A549 (cell line): ENCODE results near the gene CNOT2. TPM values are rescaled to one million over a fixed set of nuclear protein-coding genes. Genes with fewer than 3 reads are reported as not detected.

Experiments used
- ATAC-seq, 2 experiments: fragments of 200-7000 bp in 1 of 2; fragments of >200 bp in 1 of 2; cut with Nextera tagmentation in 1 of 2; cut with Tn5 transposase in 1 of 2; 3 replicates each; pipeline versions ENCODE4 v1.8.0 to v1.9.1; 2018 to 2020; ENCODE audit warnings: mild to moderate bottlenecking in 1 of 2, moderate library complexity in 1 of 2
- CTCF ChIA-PET: fragments of 300-600 bp; sonication (Branson Sonifier 250); formaldehyde crosslinking; extraction: SDS; loops from one replicate; lab custom pipeline; 2021; ENCODE audit warnings: antibody characterized with exemption, inconsistent platforms; lab: Yijun Ruan, JAX
- POLR2A ChIA-PET: fragments of 350-600 bp; formaldehyde crosslinking; extraction: SDS; loops from one replicate; lab custom pipeline; 2021; ENCODE audit warnings: antibody characterized with exemption, inconsistent platforms; lab: Yijun Ruan, JAX
- DNase-seq, 2 experiments: peaks; one replicate each; pipeline versions ENCODE4 v3.0.0 to v3.0.0-alpha.2; 2011 to 2016; ENCODE audit warnings: low read depth in 1 of 2, low spot score in 1 of 2
- FAIRE-seq: peaks from 2 replicates; lab custom pipeline; 2011; peaks lifted over from hg19 to GRCh38; lab: Jason Lieb, UNC
- H3K27ac ChIP-seq, 2 experiments: fragments of >200 bp; sonication (Bioruptor Twin); formaldehyde crosslinking; 3 replicates each; pipeline ENCODE4 v1.5.1; 2016 to 2017
- H3K4me1 ChIP-seq: fragments of >200 bp; sonication (Bioruptor Twin); formaldehyde crosslinking; 3 replicates; pipeline ENCODE4 v1.6.1; 2016
- H3K4me2 ChIP-seq: fragments of >200 bp; sonication (Bioruptor Twin); formaldehyde crosslinking; 3 replicates; pipeline ENCODE4 v1.6.1; 2016
- H3K4me3 ChIP-seq: fragments of >200 bp; sonication (Bioruptor Twin); formaldehyde crosslinking; 3 replicates; pipeline ENCODE4 v1.5.1; 2016
- H3K9me3 ChIP-seq: fragments of >200 bp; sonication (Bioruptor Twin); formaldehyde crosslinking; 3 replicates; pipeline ENCODE4 v1.6.1; 2016
- BCL3 ChIP-seq: fragments of >200 bp; sonication (Bioruptor Twin); formaldehyde crosslinking; IDR thresholded peaks from 3 replicates; pipeline ENCODE4 v1.6.1; 2016
- CEBPB ChIP-seq, 2 experiments: fragments of >200 bp in 1 of 2; sonication (Bioruptor Twin) in 1 of 2; formaldehyde crosslinking in 1 of 2; IDR thresholded peaks; 2 replicates each; pipeline ENCODE4 v1.6.1; 2012 to 2016
- CHD4 ChIP-seq: fragments of 200-600 bp; sonication (generic); IDR thresholded peaks from 2 replicates; pipeline ENCODE4 v1.6.1; 2016; ENCODE audit warnings: antibody characterized with exemption, mild to moderate bottlenecking, borderline replicate concordance
- CTCF ChIP-seq: fragments of >200 bp; sonication (Bioruptor Twin); formaldehyde crosslinking; IDR thresholded peaks from 3 replicates; pipeline ENCODE4 v1.5.1; 2016
- E2F6 ChIP-seq: IDR thresholded peaks from 2 replicates; pipeline ENCODE4 v1.6.1; 2012; ENCODE audit warnings: low read depth, borderline replicate concordance
- EHF ChIP-seq: fragments of 250-450 bp; sonication (Bioruptor Pico); IDR thresholded peaks from 2 replicates; pipeline ENCODE4 v1.5.0; 2020; ENCODE audit warnings: mild to moderate bottlenecking
- EP300 ChIP-seq, 2 experiments: fragments of >200 bp; sonication (Bioruptor Twin); formaldehyde crosslinking; IDR thresholded peaks; 2 replicates in 1 of 2; 3 replicates in 1 of 2; pipeline ENCODE4 v1.6.1; 2016 to 2017
- FOSL2 ChIP-seq, 2 experiments: fragments of 450-650 bp in 1 of 2; fragments of >200 bp in 1 of 2; sonication (Bioruptor Twin) in 1 of 2; formaldehyde crosslinking; IDR thresholded peaks; 2 replicates each; pipeline versions ENCODE4 v1.5.0 to v1.6.1; 2016 to 2020; ENCODE audit warnings: mild to moderate bottlenecking in 1 of 2, moderate library complexity in 1 of 2
- HMGXB4 ChIP-seq: fragments of 250-450 bp; sonication (Bioruptor Pico); IDR thresholded peaks from 2 replicates; pipeline ENCODE4 v1.5.0; 2021; ENCODE audit warnings: mild to moderate bottlenecking, moderate library complexity, borderline replicate concordance
- HOXA7 ChIP-seq: fragments of 250-450 bp; sonication (Bioruptor Pico); IDR thresholded peaks from 2 replicates; pipeline ENCODE4 v1.5.0; 2020; ENCODE audit warnings: mild to moderate bottlenecking, moderate library complexity
- KDM1A ChIP-seq: fragments of 200-600 bp; sonication (generic); IDR thresholded peaks from 2 replicates; pipeline ENCODE4 v1.6.1; 2016; ENCODE audit warnings: low read depth, mild to moderate bottlenecking
- MAFK ChIP-seq: fragments of 450-650 bp; IDR thresholded peaks from 2 replicates; pipeline ENCODE4 v1.6.1; 2014; ENCODE audit not compliant: partially characterized antibody
- RAD21 ChIP-seq, 2 experiments: fragments of >200 bp in 1 of 2; sonication (Bioruptor Twin) in 1 of 2; formaldehyde crosslinking in 1 of 2; IDR thresholded peaks in 1 of 2; conservative IDR thresholded peaks in 1 of 2; 2 replicates in 1 of 2; 3 replicates in 1 of 2; pipeline ENCODE4 v1.6.1; 2012 to 2018; ENCODE audit warnings: inconsistent platforms in 1 of 2
- RNF2 ChIP-seq: fragments of 200-600 bp; sonication (generic); IDR thresholded peaks from 2 replicates; pipeline ENCODE4 v1.6.1; 2016; ENCODE audit warnings: low read depth, mild to moderate bottlenecking, antibody characterized with exemption, moderate library complexity, borderline replicate concordance
- ZFP36 ChIP-seq: fragments of 450-650 bp; IDR thresholded peaks from 2 replicates; pipeline ENCODE4 v1.6.1; 2014; ENCODE audit warnings: borderline replicate concordance; ENCODE audit not compliant: partially characterized antibody
- ZSCAN20 ChIP-seq: fragments of 250-450 bp; sonication (Bioruptor Pico); IDR thresholded peaks from 2 replicates; pipeline ENCODE4 v1.8.0; 2022; ENCODE audit warnings: mild to moderate bottlenecking, moderate library complexity
- WGBS: methylation state at CpG from one replicate; pipeline ENCODE4 v1.1.6; 2017; ENCODE audit errors: missing lambda C conversion rate; 5-methylcytosine and 5-hydroxymethylcytosine counted together
- polyA plus RNA-seq, 4 experiments: library from polyadenylated mRNA; depleted of rRNA in 3 of 4; stranded (reverse); fragments of >200 nt; fragmentation: RNase III in 1 of 4; extraction: RNeasy Plus Mini Kit Qiagen cat#74134 plus additional on column Dnase treatment in 1 of 4; gene quantifications; 2 replicates in 3 of 4; 3 replicates in 1 of 4; pipeline ENCODE4 v1.2.3, GENCODE V29; 2011 to 2017
- TF ChIP-seq, protein P1 (sequence below): IDR thresholded peaks from 2 replicates; pipeline ENCODE4 v1.6.1; 2012

CNOT2 gene
- polyA plus RNA-seq, 2 of the 4 experiments (the other 2 are of a cell fraction) = 87.2 to 105 TPM

- Histone ChIP-seq H3K9me3 (no peaks in the 10 kb centered on the region), H3K4me1 (peaks cover 12% of the 10 kb centered on the region; the same call in 2 of the 3 replicates), H3K27ac (peak overlapping the region in 1 of 2 experiments; percentile 69; a peak in 3 of 6 replicates), H3K4me2 (peak overlapping the region; percentile 100), H3K4me3 (peak overlapping the region; percentile 79)
- no peak for FAIRE-seq
- POLR2A ChIA-PET = interaction anchor here (1.1 kb wide), 1 partner anchor 9 kb away, joined by 3 read pairs; no protein-coding TSS in a partner anchor
- DNase-seq = peak; percentile 14 to 44
- ATAC-seq = peak; percentile 40 to 60
- TF ChIP-seq, protein P1, sequence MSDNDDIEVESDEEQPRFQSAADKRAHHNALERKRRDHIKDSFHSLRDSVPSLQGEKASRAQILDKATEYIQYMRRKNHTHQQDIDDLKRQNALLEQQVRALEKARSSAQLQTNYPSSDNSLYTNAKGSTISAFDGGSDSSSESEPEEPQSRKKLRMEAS = 0 out of 2 replicates have a peak, but pooled peaks have one; percentile 18
- TF ChIP-seq E2F6 (peak; percentile 52), CEBPB (IDR thresholded peaks at IDR 0.05) (no peak)
- CTCF ChIA-PET = interaction anchor here (1.7 kb wide), 1 partner anchor 466 kb away, joined by 5 read pairs; no protein-coding TSS in a partner anchor
- WGBS = 9% methylated on average over 21 of the region's 69 CpGs
These were observed 123.5 kb downstream of the CNOT2 start for GRCh38 chr12:70366581-70367257.

DNA sequence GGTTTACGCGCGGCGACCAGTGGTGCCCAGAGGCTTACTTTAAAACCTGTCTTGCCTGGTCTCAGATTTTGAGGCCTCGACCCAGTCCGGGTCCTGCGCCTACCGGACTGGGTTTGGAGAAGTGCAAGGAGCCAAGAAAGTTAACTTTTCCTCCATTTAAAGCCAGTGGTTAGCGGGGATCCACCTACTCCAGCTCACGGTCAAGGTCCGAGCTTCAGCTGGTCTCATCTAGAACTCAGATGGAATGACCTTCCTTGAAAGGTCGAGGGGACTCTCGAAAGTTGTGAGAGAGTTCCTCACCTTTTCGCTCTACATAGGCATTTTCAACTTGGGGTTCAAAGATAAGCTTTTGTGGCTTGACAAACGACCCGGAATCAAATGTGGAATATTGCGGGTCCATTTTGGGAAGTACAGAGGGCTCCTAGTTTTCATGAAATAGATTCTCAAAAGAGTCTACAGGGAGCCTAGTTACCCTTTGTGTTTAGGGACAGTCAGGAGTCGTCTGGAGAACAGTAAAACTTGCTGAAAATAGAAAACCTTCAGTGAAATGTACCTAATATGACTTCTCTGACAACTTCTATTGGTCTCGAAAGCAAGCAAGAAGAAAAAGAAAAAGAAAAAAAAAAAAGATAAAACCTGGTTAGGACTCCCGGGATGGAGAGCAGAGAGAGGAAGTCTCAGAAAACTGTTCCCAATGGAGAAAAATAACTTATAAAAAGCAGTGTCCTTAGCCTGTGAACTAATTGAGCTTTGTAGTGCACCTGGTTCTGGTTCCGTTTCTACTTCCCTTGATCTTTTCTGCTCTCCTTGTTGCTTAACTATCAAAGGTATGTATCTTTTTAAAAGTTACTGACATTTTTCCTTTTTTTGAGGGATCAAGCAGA is 124.3 kb downstream of the CNOT2 start:
- FAIRE-seq (no peak), DNase-seq (no peak), ATAC-seq (no peak)
- POLR2A ChIA-PET = no interaction called here
- peaks cover 12% of the 10 kb centered on the region; the same call in 2 of the 3 replicates for H3K4me1 ChIP-seq
- CTCF ChIA-PET = no interaction called here
- peak overlapping the region; percentile 100 for H3K4me2 ChIP-seq
- H3K27ac ChIP-seq = no peak overlapping the region
- H3K4me3 ChIP-seq = peak overlapping the region; percentile 79; the same call in 2 of the 3 replicates
- 61% methylated on average over 17 of the region's 21 CpGs for WGBS
- TF ChIP-seq CEBPB (IDR thresholded peaks at IDR 0.05) = no peak
- TF ChIP-seq CHD4 = no peak
- no peak for TF ChIP-seq BCL3
- TF ChIP-seq RNF2 = no peak
- no peak for TF ChIP-seq ZFP36
- no peak for TF ChIP-seq EHF
- no peak for TF ChIP-seq RAD21 (conservative IDR thresholded peaks at IDR 0.05 in 1 of 2, IDR thresholded peaks at IDR 0.05 in 1 of 2)
- no peak for TF ChIP-seq ZSCAN20 (CRISPR knock-in tag)
- TF ChIP-seq MAFK = no peak
- no peak for TF ChIP-seq HOXA7 (CRISPR knock-in tag)
- no peak for TF ChIP-seq FOSL2 (IDR thresholded peaks at IDR 0.05)
- no peak for TF ChIP-seq FOSL2 (CRISPR knock-in tag; IDR thresholded peaks at IDR 0.05)
- TF ChIP-seq EP300 (IDR thresholded peaks at IDR 0.05) = no peak
- no peak for TF ChIP-seq HMGXB4 (CRISPR knock-in tag)
- no peak for TF ChIP-seq CTCF
- no peak for TF ChIP-seq KDM1A
- TF ChIP-seq, all 56 proteins: peak for 0
- no peaks in the 10 kb centered on the region for H3K9me3 ChIP-seq
